ENCODE data around the gene STRA6. TPM values are rescaled to one million over a fixed set of nuclear protein-coding genes. Genes with fewer than 3 reads are reported as not detected.
A peak's percentile ranks its signal among the peaks of the same experiment; 100 is the strongest.

The STRA6 gene
- total and polyA plus RNA-seq, 2 of the 8 experiments (the other 6 are each of a cell fraction or from before 2014, with no cell fraction given): 9.3 to 14.5 TPM

GRCh38 chr15:74226761-74227540, 24.4 kb upstream of the STRA6 start:
- Histone ChIP-seq H4K20me1 (replicated peaks in 1 of 2; ENCODE audit: control insufficient read depth in 1 of 2, insufficient read depth in 2 of 2, low read length in 2 of 2) (peaks cover 0 to 3% of the 10 kb centered on the region in 2 experiments), H3K4me3 (ENCODE audit: extremely low read depth in 1 of 4, insufficient read depth in 2 of 4, low read depth in 3 of 4, low read length in 4 of 4) (no peak overlapping the region), H3K18ac (ENCODE audit: extremely low read depth, low read length) (no peak overlapping the region), H3K56ac (replicated peaks; ENCODE audit: insufficient read length, low read depth, low read length) (no peak overlapping the region), H2BK120ac (replicated peaks; ENCODE audit: low read depth, low read length) (no peak overlapping the region), H3K14ac (ENCODE audit: insufficient read length) (no peak overlapping the region), H3K4me2 (ENCODE audit: insufficient read depth in 1 of 2, low read depth in 2 of 2, low read length in 2 of 2) (no peak overlapping the region), H4K8ac (ENCODE audit: extremely low read depth, insufficient read depth, low read length) (no peak overlapping the region), H3K23me2 (ENCODE audit: low read depth, low read length) (no peaks in the 10 kb centered on the region; the same call in 1 of the 2 replicates), H3K79me1 (ENCODE audit: low read depth, low read length) (no peaks in the 10 kb centered on the region), H3K27ac (ENCODE audit: low read depth, low read length) (no peak overlapping the region), H2BK12ac (ENCODE audit: low read depth, low read length) (0 out of 2 replicates have a peak overlapping the region, but pooled peaks have one; percentile 14), H2BK20ac (ENCODE audit: low read length) (0 out of 2 replicates have a peak overlapping the region, but pooled peaks have one; percentile 1), H3K9ac (replicated peaks in 1 of 4; ENCODE audit: extremely low read depth in 1 of 4, low read depth in 3 of 4, low read length in 3 of 4) (no peak overlapping the region), H2BK5ac (ENCODE audit: low read depth, low read length) (no peak overlapping the region), H4K5ac (ENCODE audit: insufficient read length, low read depth, low read length) (no peak overlapping the region), H3K36me3 (ENCODE audit: control insufficient read depth in 2 of 4, insufficient read depth in 4 of 4, low read length in 3 of 4) (no peaks in the 10 kb centered on the region), H4K91ac (replicated peaks; ENCODE audit: insufficient read length, low read length) (no peak overlapping the region), H3K9me3 (ENCODE audit: insufficient read depth in 2 of 2, low read depth in 1 of 2, low read length in 1 of 2) (no peaks in the 10 kb centered on the region), H3K4ac (replicated peaks; ENCODE audit: insufficient read length, low read depth, low read length) (no peak overlapping the region), H2AK5ac (ENCODE audit: low read depth, low read length) (peak overlapping the region; percentile 90; the same call in 1 of the 2 replicates), H3K23ac (ENCODE audit: insufficient read length) (no peak overlapping the region), H3K4me1 (replicated peaks in 1 of 4; ENCODE audit: control insufficient read depth in 3 of 4, insufficient read depth in 4 of 4, low read length in 3 of 4) (peaks cover 2 to 35% (median 26%) of the 10 kb centered on the region in 4 experiments), H2AFZ (ENCODE audit: low read length) (no peak overlapping the region), H3K27me3 (replicated peaks in 1 of 4; ENCODE audit: control insufficient read depth in 3 of 4, extremely low read depth in 1 of 4, insufficient read depth in 3 of 4, low read length in 3 of 4) (peaks cover 18 to 62% (median 54%) of the 10 kb centered on the region in 4 experiments), H3K79me2 (ENCODE audit: control insufficient read depth in 1 of 2, insufficient read depth in 2 of 2, low read length in 2 of 2) (no peaks in the 10 kb centered on the region), H2BK15ac (ENCODE audit: low read length) (0 out of 2 replicates have a peak overlapping the region, but pooled peaks have one; percentile 29)
- DNase-seq (ENCODE audit: low read depth in 1 of 2, low spot score in 2 of 2) (no peak), FAIRE-seq (peak; percentile 39)
- CTCF ChIA-PET (ENCODE audit: partially characterized antibody): interaction anchor here (0.8 to 2.2 kb wide), 9 partner anchors 9 to 94 kb away, joined by 3 to 8 read pairs (median 4); partner anchors contain the start of gene CCDC33
- WGBS, 2 experiments (ENCODE audit: extremely low coverage in 1 of 2, insufficient coverage in 1 of 2, insufficient read length in 1 of 2, insufficient replicate concordance in 2 of 2, low coverage in 1 of 2, low lambda C conversion rate in 2 of 2, missing lambda C conversion rate in 1 of 2): 85% methylated on average over 6 of the region's 10 CpGs; no CpG with 5 or more reads in 1 of the 2 experiments
- POLR2A ChIA-PET (ENCODE audit: partially characterized antibody): interaction anchor here (1.0 to 1.1 kb wide), 3 partner anchors 9 to 12 kb away, joined by 3 to 4 read pairs (median 3); partner anchors contain the start of gene CCDC33
- no peak for TF ChIP-seq POLR2A (IDR thresholded peaks at IDR 0.05; ENCODE audit: control extremely low read depth in 1 of 2, low read depth in 2 of 2, low read length in 2 of 2)
- no peak for TF ChIP-seq SIX5 (IDR thresholded peaks at IDR 0.05; ENCODE audit: low read depth, low read length)
- TF ChIP-seq BACH1 (IDR thresholded peaks at IDR 0.05; ENCODE audit: low read length): no peak
- TF ChIP-seq ATF2 (IDR thresholded peaks at IDR 0.05; ENCODE audit: low read length): no peak
- TF ChIP-seq POLR2AphosphoS5 (IDR thresholded peaks at IDR 0.05; ENCODE audit: low read depth, low read length): no peak
- TF ChIP-seq CTBP2 (IDR thresholded peaks at IDR 0.05; ENCODE audit: borderline replicate concordance, insufficient read depth, insufficient read length, low read length): no peak
- no peak for TF ChIP-seq KDM4A (IDR thresholded peaks at IDR 0.05; ENCODE audit: low read depth, low read length, severe bottlenecking)
- TF ChIP-seq GABPA (IDR thresholded peaks at IDR 0.05; ENCODE audit: borderline replicate concordance, insufficient read depth, low read length): no peak
- no peak for TF ChIP-seq PHF8 (conservative IDR thresholded peaks at IDR 0.05; ENCODE audit: low read depth, low read length)
- TF ChIP-seq RBBP5 (IDR thresholded peaks at IDR 0.05; ENCODE audit: borderline replicate concordance, low read depth, low read length): no peak

All from H1 (cell line).